ENCODE results near the gene ABHD17B.
"Not testable (repeated sequence)": the region's sequence is repeated elsewhere in the genome, so short reads cannot be mapped to it uniquely, and the experiment has no call there.

DNA sequence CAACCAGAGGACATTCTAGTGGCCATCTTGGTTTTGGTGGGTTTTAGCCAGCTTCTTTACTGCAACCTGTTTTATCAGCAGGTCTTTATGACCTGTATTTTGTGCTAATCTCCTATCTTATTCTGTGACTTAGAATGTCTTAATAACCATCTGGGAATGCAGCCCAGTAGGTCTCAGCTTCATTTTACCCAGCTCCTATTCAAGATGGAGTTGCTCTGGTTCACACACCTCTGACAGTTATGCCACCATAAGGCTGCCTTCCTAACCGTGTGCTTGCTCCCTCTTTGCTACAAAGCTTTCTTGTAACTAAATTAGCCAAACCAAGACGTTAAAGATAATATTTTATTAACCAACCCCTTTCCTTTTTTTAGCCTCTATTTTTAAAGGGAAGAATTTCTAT lies 43.7 kb upstream of the ABHD17B start:
- TF ChIP-seq, protein P1, sequence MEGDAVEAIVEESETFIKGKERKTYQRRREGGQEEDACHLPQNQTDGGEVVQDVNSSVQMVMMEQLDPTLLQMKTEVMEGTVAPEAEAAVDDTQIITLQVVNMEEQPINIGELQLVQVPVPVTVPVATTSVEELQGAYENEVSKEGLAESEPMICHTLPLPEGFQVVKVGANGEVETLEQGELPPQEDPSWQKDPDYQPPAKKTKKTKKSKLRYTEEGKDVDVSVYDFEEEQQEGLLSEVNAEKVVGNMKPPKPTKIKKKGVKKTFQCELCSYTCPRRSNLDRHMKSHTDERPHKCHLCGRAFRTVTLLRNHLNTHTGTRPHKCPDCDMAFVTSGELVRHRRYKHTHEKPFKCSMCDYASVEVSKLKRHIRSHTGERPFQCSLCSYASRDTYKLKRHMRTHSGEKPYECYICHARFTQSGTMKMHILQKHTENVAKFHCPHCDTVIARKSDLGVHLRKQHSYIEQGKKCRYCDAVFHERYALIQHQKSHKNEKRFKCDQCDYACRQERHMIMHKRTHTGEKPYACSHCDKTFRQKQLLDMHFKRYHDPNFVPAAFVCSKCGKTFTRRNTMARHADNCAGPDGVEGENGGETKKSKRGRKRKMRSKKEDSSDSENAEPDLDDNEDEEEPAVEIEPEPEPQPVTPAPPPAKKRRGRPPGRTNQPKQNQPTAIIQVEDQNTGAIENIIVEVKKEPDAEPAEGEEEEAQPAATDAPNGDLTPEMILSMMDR (IDR thresholded peaks at IDR 0.05; ENCODE audit: low read depth, low read length): not testable (repeated sequence)
- TF ChIP-seq, protein P2, sequence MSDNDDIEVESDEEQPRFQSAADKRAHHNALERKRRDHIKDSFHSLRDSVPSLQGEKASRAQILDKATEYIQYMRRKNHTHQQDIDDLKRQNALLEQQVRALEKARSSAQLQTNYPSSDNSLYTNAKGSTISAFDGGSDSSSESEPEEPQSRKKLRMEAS (IDR thresholded peaks at IDR 0.05; ENCODE audit: low read depth, low read length): not testable (repeated sequence)
- not testable (repeated sequence) for TF ChIP-seq POLR2A (IDR thresholded peaks at IDR 0.05; ENCODE audit: extremely low read depth, insufficient read length)

All from NB4 (cell line).